Kidney (tissue), 14 donors: ENCODE data around the gene LDAH. TPM values are rescaled to one million over a fixed set of nuclear protein-coding genes. Genes with fewer than 3 reads are reported as not detected.
A peak's percentile ranks its signal among the peaks of the same experiment; 100 is the strongest.

Experiments
- DNase-seq, 5 donors: peaks; one replicate each; pipeline ENCODE4 v3.0.0-alpha.2; 2013 to 2020
- FAIRE-seq: peaks from 2 replicates; lab custom pipeline; 2012; peaks lifted over from hg19 to GRCh38; lab: Jason Lieb, UNC
- H3K27ac ChIP-seq, 2 donors: one replicate each; pipeline ENCODE4 v1.7.0; 2013; ENCODE audit warnings: low read depth in 2 of 2, low read length in 2 of 2, inconsistent platforms in 1 of 2
- H3K27me3 ChIP-seq: one replicate; pipeline ENCODE4 v1.7.1; 2013; ENCODE audit warnings: low read length, inconsistent platforms; ENCODE audit not compliant: control insufficient read depth, insufficient read depth
- H3K36me3 ChIP-seq, 3 donors: one replicate each; pipeline versions ENCODE4 v1.7.0 to v1.7.1; 2013; ENCODE audit warnings: low read length in 3 of 3, control low read depth in 1 of 3, inconsistent platforms in 1 of 3; ENCODE audit not compliant: insufficient read depth in 3 of 3, control insufficient read depth in 2 of 3
- H3K4me1 ChIP-seq, 3 donors: one replicate each; pipeline versions ENCODE4 v1.7.0 to v1.7.1; 2013; ENCODE audit warnings: low read length in 3 of 3, inconsistent platforms in 1 of 3, low read depth in 1 of 3; ENCODE audit not compliant: control insufficient read depth in 2 of 3, insufficient read depth in 2 of 3
- H3K4me3 ChIP-seq, 3 donors: one replicate each; pipeline versions ENCODE4 v1.7.0 to v1.8.1; 2013; ENCODE audit warnings: low read length in 3 of 3, control low read depth in 1 of 3, inconsistent platforms in 1 of 3
- H3K9ac ChIP-seq, 3 donors: one replicate each; pipeline versions ENCODE4 v1.7.0 to v1.7.1; 2013; ENCODE audit warnings: low read length in 3 of 3, control low read depth in 1 of 3, inconsistent platforms in 1 of 3
- H3K9me3 ChIP-seq, 3 donors: one replicate each; pipeline versions ENCODE4 v1.7.0 to v1.7.1; 2013; ENCODE audit warnings: low read length in 3 of 3, control low read depth in 1 of 3, inconsistent platforms in 1 of 3; ENCODE audit not compliant: control insufficient read depth in 2 of 3, insufficient read depth in 1 of 3
- CTCF ChIP-seq: IDR thresholded peaks from 3 replicates; pipeline ENCODE4 v1.5.1; 2012; ENCODE audit warnings: mild to moderate bottlenecking, moderate library complexity, borderline replicate concordance; ENCODE audit not compliant: insufficient read depth; ENCODE audit errors: extremely low read depth
- intact Hi-C: fragments of 100-400 bp; cut with DNase I; formaldehyde crosslinking; loops from one replicate; pipeline ENCODE4 v1.11.1; 2022
- polyA plus RNA-seq: library from polyadenylated mRNA; stranded (reverse); fragments of 350-450 nt; fragmentation: Illumina TruSeq; extraction: RNeasy Lipid Tissue Mini Kit (QIAGEN cat#74804); gene quantifications from one replicate; pipeline ENCODE4 v1.2.3, GENCODE V29; 2014; ENCODE audit warnings: low read depth, low replicate concordance; ENCODE audit not compliant: insufficient read depth
- total RNA-seq: library from RNA; stranded (reverse); fragmentation: NEBNext Ultra II Directional; extraction: Animal tissue kit (Norgen Biotek cat#: 25700); gene quantifications from one replicate; pipeline ENCODE4 v1.2.1, GENCODE V29; 2021
- donor health status: control.
- donor health status: control.
- donor health status: control.
- donor health status: control.
- donor health status: control.
- donor health status: DM: yes; HTN: yes; CAD: no.
- donor health status: Normal renal cell carcinoma (clear cell type).

LDAH gene
- total and polyA plus RNA-seq, 2 donors from 2014 or later: 15.5 to 20.4 TPM

DNA sequence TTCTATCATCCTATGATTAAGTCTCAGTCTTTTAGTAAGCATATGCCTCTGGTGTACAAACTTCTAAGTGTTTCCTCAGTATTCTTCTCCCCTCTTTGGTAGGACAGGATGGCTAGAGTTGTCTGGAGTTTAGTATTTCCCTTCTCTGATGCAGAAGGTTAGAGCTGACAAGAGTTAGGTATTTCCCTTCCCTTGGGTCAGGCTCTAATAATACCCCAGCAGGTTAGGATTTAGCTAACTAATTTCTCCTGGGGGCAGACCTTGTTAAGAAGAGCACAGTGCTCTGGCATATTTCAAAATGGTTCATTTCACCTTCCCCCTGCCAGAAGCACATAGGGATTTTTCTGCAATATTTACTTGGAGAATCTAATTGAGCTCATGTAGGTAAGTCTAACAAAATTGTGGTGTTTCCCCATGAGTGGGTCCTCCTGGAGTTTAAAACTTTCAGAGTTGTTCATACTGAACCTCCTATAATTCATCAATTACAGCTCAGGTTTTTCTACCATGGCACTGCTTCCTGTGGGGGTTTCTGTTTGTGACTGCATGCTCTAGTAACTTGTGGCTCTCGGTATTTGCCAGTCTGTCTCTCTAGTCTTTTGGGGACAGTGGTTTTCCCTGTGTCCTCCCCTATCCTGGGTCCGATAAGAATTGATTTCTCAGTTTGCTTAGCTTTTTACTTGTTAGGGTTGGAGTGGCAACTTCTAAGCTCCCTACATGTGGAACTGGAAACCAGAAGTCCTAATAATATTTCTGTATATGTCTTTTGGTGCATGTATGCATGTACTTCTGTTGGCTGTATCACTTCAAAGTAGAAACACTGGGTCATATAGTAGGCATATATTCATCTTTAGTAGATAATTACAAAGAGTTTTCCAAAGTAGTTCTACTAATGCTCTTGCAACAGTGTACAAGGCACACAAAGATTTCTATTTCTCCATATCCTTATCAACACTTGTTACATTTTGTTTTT, 78.2 kb downstream of the LDAH start:
- H3K4me1 ChIP-seq: peaks cover 4 to 32% (median 13%) of the 10 kb centered on the region in 3 donors
- no peak overlapping the region for H3K9ac ChIP-seq
- peak in 2 of 5 donors; percentile 37 to 48 for DNase-seq
- no peaks in the 10 kb centered on the region for H3K9me3 ChIP-seq
- H3K27me3 ChIP-seq: no peaks in the 10 kb centered on the region
- intact Hi-C loops: no loop called here
- peak overlapping the region in 1 of 3 donors; percentile 11 for H3K4me3 ChIP-seq
- no peak for FAIRE-seq
- TF ChIP-seq CTCF: no peak
- H3K27ac ChIP-seq: peak overlapping the region; percentile 29 to 43
- H3K36me3 ChIP-seq: no peaks in the 10 kb centered on the region

- H3K4me1 ChIP-seq: peaks cover 0 to 5% (median 0%) of the 10 kb centered on the region in 3 donors
- no peak for FAIRE-seq
- no peaks in the 10 kb centered on the region for H3K27me3 ChIP-seq
- no peaks in the 10 kb centered on the region for H3K9me3 ChIP-seq
- no peaks in the 10 kb centered on the region for H3K36me3 ChIP-seq
- no peak for DNase-seq
- H3K4me3 ChIP-seq: peak overlapping the region in 1 of 3 donors; percentile 8
- H3K27ac ChIP-seq: no peak overlapping the region
- H3K9ac ChIP-seq: no peak overlapping the region
- TF ChIP-seq CTCF: no peak
- intact Hi-C loops: no loop called here
Observed at GRCh38 chr2:20738772-20739171, 84.1 kb downstream of the LDAH start.

DNA sequence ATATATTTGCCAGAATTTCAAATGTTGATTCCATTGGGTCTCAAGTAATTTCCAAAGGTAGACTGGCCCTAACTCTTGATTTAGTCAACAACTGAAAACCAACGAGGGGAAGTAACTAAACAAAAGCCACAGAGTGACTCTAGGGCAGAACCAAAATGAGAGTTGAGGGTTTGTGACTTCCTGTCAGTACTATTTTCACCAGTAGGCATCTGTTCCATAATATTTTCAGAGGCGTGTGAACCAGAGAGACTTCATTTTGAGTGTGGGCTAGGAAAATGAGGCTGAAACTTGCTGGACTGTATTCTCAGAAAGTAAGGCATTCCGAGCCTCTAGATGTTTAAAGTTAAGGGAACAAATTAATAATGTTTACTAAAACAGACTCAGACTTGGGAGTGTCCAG, 85.4 kb downstream of the LDAH start:
- no peak for FAIRE-seq

More for the DNA sequence above, 85.4 kb downstream of the LDAH start:
- H3K9ac ChIP-seq: no peak overlapping the region
- no peaks in the 10 kb centered on the region for H3K27me3 ChIP-seq
- peaks cover 0 to 3% (median 0%) of the 10 kb centered on the region in 3 donors for H3K4me1 ChIP-seq
- H3K36me3 ChIP-seq: no peaks in the 10 kb centered on the region
- DNase-seq: no peak
- no peak for TF ChIP-seq CTCF
- intact Hi-C loops: no loop called here
- no peaks in the 10 kb centered on the region for H3K9me3 ChIP-seq
- H3K4me3 ChIP-seq: no peak overlapping the region
- H3K27ac ChIP-seq: no peak overlapping the region
